D341Med (cell line): ENCODE data around the gene CYSTM1.
"Not testable (repeated sequence)": the region's sequence is repeated elsewhere in the genome, so short reads cannot be mapped to it uniquely, and the experiment has no call there.

Experiments used
- DNase-seq: peaks from one replicate; pipeline ENCODE4 v3.0.0; 2012; ENCODE audit warnings: low spot score

The CYSTM1 gene

GRCh38 chr5:140150201-140150600, 24.8 kb upstream of the CYSTM1 start:
- no peak for DNase-seq

GRCh38 chr5:140151144-140152021, 23.6 kb upstream of the CYSTM1 start:
- DNase-seq = no peak

GRCh38 chr5:140152022-140152999, 22.7 kb upstream of the CYSTM1 start:
- DNase-seq = no peak

DNA sequence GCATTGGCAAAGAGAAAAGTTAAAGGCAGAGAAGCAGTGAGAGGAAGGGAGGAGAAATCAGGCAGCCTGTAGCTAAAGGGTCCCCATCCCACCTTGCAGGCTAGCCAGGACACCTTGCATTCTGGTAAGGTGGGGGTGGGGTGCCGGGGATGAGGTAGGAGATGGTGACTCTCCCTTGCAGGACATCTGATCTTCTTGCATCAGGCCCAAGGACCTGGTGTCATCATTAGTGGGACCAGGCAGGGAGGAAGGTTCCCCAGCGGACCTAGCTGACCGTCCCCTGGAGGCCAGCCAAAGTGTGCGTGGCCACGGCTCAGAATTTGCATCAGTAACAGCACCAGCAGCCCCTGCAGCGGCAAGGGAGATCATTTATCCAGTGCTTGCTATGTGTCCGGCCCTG, 21.7 kb upstream of the CYSTM1 start:
- no peak for DNase-seq

- no peak for DNase-seq
These were observed 21.1 kb upstream of the CYSTM1 start for GRCh38 chr5:140153905-140154304.

- not testable (repeated sequence) for DNase-seq
These were observed 20.1 kb upstream of the CYSTM1 start for GRCh38 chr5:140154710-140155381.

GRCh38 chr5:140157032-140157781, 17.8 kb upstream of the CYSTM1 start:
- peak; percentile 93 for DNase-seq

GRCh38 chr5:140159014-140159927, 15.7 kb upstream of the CYSTM1 start:
- no peak for DNase-seq

DNA sequence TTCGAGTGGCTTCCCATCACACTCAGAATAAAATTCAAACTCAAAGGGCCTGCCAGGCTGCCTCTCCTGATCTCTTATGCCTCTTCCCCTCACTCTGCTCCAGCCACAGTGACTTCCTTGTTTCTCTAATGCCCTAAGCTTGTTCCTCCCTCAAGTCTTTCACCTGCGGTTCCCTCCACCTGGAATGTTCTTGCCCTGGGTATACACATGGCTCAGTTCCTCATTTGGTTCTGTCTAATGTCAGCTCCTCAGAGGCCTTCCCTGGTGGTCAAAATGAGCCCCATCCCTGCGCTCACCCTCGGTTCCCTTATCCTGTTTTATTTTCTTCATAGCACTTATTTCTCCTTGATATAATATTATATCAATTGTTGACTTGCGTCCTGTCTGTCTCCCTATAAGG, 12.7 kb upstream of the CYSTM1 start:
- no peak for DNase-seq

DNA sequence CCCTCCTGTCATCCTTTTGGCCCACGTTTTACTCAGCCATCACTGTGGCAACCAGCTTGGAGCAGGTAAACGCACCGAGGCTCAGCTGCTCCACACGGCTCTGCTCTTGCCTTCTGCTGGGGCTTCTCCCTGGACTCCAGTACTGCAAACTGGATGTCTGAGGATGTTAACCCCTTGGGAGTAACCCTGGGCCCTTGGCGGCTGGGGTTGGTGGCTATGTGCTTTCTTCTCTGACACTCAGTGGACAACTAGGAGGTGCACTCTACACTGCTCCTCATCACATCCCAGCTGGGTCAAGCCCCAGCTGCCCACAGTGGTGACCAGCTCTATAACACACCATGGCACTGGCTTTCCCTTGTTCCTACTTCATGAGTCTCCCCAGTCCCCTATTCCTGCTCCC, 12.2 kb upstream of the CYSTM1 start:
- no peak for DNase-seq

DNA sequence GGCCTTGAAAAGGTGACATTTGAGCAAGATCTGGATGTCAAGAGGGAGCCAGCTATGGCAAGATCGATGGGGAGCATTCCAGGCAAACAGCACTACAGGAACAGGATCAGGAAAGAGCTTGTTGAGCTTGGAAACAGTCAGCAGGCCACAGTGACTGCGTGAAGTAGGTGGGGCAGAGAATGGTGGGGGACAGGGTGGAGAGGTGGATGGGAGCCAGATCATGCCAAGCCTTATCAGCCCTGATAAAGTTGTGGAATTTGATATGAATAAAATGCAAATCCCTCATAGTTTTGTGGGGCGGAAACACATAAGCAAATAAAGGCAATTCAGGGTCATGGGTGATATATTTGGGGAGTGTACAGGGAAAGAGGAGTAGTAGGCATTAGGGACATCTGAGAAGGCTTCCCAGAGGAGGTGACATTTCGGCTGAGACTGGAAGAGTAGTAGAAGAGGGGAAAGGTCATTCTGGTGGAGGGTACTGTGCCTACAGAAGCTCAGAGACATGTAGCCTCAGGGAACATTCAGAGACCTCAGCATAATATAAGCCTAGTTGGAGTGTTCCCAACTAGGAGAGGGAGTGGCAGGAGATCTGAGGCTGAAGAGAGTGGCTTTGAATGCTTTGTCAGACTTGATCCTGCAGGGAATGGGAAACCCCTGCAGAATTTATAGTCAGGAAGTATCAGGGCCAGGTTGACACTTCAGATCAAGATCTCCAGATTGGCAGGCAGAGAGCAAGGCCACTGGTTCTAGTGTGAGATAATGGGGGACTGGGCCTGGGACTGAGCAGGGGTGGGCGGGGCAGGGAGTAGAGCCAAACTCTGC, 9.7 kb upstream of the CYSTM1 start:
- DNase-seq = no peak

DNA sequence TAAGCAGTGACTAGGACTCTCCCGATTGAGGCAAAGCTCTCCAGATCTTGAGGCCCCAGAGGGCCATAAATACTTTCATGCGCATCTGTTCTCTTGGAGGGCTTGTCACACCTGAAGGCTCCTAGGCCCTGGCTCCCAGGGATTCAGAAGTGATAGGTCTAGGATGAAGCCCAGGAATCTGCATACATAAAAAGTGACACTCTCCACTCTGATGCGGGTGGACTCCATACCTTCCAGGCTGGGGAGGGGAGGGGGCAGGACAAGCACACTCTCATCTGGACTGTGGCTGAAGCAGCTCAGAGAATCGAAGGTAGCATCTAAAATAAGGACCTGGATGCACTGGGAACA, 9.1 kb upstream of the CYSTM1 start:
- DNase-seq = no peak

GRCh38 chr5:140166911-140167310, 8.1 kb upstream of the CYSTM1 start:
- DNase-seq = no peak

- DNase-seq = no peak
These were observed 6.6 kb upstream of the CYSTM1 start for GRCh38 chr5:140168371-140168770.

GRCh38 chr5:140169410-140169809, 5.6 kb upstream of the CYSTM1 start:
- no peak for DNase-seq

DNA sequence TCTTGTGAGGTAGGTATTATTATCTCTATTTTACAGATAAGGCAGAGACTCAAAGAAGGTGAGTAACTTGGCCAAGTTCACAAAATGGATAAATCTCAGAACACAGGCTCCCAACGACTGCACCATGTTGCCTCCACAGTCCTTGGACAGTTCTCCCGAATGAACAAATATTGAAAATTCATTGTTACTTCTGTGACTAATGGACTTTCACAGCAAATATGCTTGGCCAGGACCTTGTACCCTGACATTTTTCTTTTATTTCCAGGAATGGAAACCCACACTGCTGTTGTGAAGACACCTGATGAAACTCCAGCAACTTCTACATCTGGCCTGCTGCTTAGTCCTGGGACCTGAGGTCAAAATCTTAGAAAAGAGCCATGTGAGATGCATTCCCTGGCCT, 2.5 kb upstream of the CYSTM1 start:
- no peak for DNase-seq

DNA sequence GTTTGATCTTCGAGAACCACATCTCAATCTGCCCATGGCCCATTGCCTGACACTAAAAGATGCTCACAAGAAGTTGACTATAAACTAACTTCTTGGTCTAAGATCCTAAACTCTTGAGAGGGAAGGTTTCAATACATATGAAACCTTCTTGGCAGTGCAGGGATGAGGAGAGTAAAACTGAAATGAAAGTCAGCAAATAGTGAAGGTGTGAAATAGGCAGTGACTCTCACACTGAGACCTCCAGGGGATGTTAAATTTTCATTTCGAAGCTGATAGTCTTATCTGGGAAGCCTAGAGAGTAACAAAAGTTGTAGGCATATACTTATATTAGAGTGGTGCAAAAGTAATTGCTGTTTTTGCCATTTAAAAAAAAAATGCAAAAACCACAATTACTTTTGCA, 974 bp upstream of the CYSTM1 start:
- no peak for DNase-seq

DNA sequence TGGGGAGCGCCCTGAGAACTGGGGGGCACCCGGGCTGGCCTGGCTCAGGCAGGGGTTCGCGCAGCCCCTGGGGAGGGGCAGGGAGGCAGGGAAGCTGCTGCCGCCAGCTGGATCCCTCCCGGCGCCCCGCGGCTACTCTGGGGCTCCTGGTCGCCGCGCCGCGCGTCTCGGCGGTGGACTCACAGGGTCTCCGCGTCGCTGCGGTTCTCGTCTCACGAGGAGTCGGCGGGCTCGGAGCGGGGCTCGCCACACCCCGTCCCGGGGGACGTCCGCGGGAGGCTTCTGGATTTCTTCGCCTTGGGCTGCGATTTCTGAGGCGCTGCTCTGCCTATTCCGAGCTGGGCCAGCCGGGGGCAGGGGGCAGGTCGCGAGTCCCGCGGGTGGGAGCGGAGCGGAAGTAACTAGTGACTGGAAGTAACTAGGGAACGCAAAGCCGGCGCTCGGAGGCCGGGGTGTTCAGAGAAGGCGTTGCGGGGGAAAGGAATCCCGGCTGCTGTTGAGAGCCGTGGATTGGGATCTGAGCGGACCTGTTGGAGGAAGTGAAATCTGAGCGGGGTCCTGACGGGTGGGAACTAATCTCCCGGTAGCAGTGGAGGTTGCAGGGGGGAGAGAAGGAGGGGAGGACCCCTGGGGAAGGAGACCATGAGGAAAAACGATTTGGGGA, 511 bp downstream of the CYSTM1 start:
- DNase-seq = peak; percentile 89

DNA sequence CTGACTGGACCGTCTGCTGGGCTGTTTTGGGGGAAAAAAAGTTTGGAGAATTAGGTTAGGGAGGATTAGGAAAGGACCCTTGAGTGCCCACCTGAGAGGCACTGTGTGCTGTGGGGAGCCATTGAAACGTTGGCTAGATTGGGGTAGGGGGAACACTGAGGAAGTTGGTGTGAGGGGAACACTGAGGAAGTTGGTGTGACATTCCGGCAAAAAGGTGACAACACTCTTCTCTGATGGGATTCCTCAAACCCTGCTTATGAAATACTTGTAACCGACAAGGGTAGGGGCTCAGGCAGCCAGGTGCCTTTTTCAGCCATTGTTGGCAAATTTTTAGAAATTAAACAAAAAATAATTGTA, 1.0 kb downstream of the CYSTM1 start:
- no peak for DNase-seq
